GM12878 (cell line): ENCODE results near the gene STIL.

Experiments
- ASH2L ChIP-seq: fragments of 300-600, 200-600 bp; sonication (generic); IDR thresholded peaks from 2 replicates; pipeline ENCODE4 v1.6.1; 2017; ENCODE audit warnings: low read depth, mild to moderate bottlenecking, borderline replicate concordance
- BACH1 ChIP-seq: fragments of 450-650 bp; IDR thresholded peaks from 2 replicates; pipeline ENCODE4 v1.6.1; 2017; ENCODE audit warnings: mild to moderate bottlenecking, borderline replicate concordance
- HDAC2 ChIP-seq: fragments of 200-600 bp; sonication (generic); IDR thresholded peaks from 2 replicates; pipeline ENCODE4 v1.6.1; 2017
- JUND ChIP-seq: IDR thresholded peaks from 2 replicates; pipeline ENCODE4 v1.6.1; 2012; ENCODE audit warnings: low read depth, mild to moderate bottlenecking, low read length, improper control_type of control experiment, moderate library complexity
- MXI1 ChIP-seq: fragments of 150-350 bp; IDR thresholded peaks from 2 replicates; pipeline ENCODE4 v1.6.1; 2011; ENCODE audit warnings: low read depth, mild to moderate bottlenecking, inconsistent platforms, low read length, improper control_type of control experiment
- POLR2AphosphoS2 ChIP-seq: IDR thresholded peaks from 2 replicates; pipeline ENCODE4 v1.6.1; 2011; ENCODE audit warnings: low read depth, mild to moderate bottlenecking, low read length, improper control_type of control experiment, moderate library complexity
- SMARCA5 ChIP-seq: fragments of 450-650 bp; IDR thresholded peaks from 2 replicates; pipeline ENCODE4 v1.6.1; 2017; ENCODE audit warnings: mild to moderate bottlenecking
- TAF1 ChIP-seq: IDR thresholded peaks from 2 replicates; pipeline ENCODE4 v1.6.1; 2011; ENCODE audit warnings: mild to moderate bottlenecking, low read depth, low read length, borderline replicate concordance
- TF ChIP-seq, protein P1 (sequence below): IDR thresholded peaks from 2 replicates; pipeline ENCODE4 v1.6.1; 2011; ENCODE audit warnings: low read depth, mild to moderate bottlenecking, low read length, moderate library complexity, borderline replicate concordance; ENCODE audit errors: extremely low read depth
- TF ChIP-seq, protein P2 (sequence below), 3 experiments: IDR thresholded peaks in 2 of 3; conservative IDR thresholded peaks in 1 of 3; 2 replicates each; pipeline ENCODE4 v1.5.1; 2011; ENCODE audit warnings: low read depth in 3 of 3, low read length in 3 of 3, mild to moderate bottlenecking in 3 of 3, control low read depth in 2 of 3, moderate library complexity in 2 of 3, inconsistent platforms in 1 of 3, mixed read lengths in 1 of 3; ENCODE audit not compliant: control insufficient read depth in 2 of 3, insufficient read depth in 1 of 3; ENCODE audit errors: extremely low read depth in 1 of 3

GRCh38 chr1:47333922-47334764 is 20.2 kb upstream of the STIL start:
- no peak for TF ChIP-seq JUND
- peak; percentile 32; the same call in 1 of the 2 replicates for TF ChIP-seq TAF1
- no peak for TF ChIP-seq POLR2AphosphoS2
- TF ChIP-seq, protein P1, sequence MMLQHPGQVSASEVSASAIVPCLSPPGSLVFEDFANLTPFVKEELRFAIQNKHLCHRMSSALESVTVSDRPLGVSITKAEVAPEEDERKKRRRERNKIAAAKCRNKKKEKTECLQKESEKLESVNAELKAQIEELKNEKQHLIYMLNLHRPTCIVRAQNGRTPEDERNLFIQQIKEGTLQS, result peak; percentile 61; the same call in 1 of the 2 replicates
- TF ChIP-seq MXI1, result peak; percentile 53
- TF ChIP-seq, protein P2, sequence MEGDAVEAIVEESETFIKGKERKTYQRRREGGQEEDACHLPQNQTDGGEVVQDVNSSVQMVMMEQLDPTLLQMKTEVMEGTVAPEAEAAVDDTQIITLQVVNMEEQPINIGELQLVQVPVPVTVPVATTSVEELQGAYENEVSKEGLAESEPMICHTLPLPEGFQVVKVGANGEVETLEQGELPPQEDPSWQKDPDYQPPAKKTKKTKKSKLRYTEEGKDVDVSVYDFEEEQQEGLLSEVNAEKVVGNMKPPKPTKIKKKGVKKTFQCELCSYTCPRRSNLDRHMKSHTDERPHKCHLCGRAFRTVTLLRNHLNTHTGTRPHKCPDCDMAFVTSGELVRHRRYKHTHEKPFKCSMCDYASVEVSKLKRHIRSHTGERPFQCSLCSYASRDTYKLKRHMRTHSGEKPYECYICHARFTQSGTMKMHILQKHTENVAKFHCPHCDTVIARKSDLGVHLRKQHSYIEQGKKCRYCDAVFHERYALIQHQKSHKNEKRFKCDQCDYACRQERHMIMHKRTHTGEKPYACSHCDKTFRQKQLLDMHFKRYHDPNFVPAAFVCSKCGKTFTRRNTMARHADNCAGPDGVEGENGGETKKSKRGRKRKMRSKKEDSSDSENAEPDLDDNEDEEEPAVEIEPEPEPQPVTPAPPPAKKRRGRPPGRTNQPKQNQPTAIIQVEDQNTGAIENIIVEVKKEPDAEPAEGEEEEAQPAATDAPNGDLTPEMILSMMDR (IDR thresholded peaks at IDR 0.05 in 2 of 3, conservative IDR thresholded peaks at IDR 0.05 in 1 of 3; ENCODE audit: control insufficient read depth in 2 of 3, extremely low read depth in 1 of 3, insufficient read depth in 1 of 3, low read depth in 3 of 3, low read length in 3 of 3), result peak; percentile 6 to 42 (median 32); a peak in 4 of 6 replicates
- no peak; the same call in 1 of the 2 replicates for TF ChIP-seq ASH2L
- TF ChIP-seq SMARCA5, result no peak
- no peak for TF ChIP-seq HDAC2
- peak; percentile 70 for TF ChIP-seq BACH1
